SU-DHL-6 (cell line): ENCODE data around the gene EIF2AK3.

Experiments used
- EZH2phosphoT487 ChIP-seq: fragments of 200-600 bp; sonication (generic), shearing (Covaris generic); conservative IDR thresholded peaks from 2 replicates; pipeline ENCODE4 v1.6.1; 2018; ENCODE audit warnings: mild to moderate bottlenecking, antibody characterized with exemption, low read length, moderate library complexity, mixed read lengths
- TF ChIP-seq, protein P1 (sequence below): fragments of 200-600 bp; sonication (generic); IDR thresholded peaks from one replicate; pipeline ENCODE4 v1.5.1; 2017; ENCODE audit warnings: antibody characterized with exemption, mild to moderate bottlenecking, low read length, moderate library complexity; ENCODE audit not compliant: insufficient read depth, poor library complexity, severe bottlenecking

DNA sequence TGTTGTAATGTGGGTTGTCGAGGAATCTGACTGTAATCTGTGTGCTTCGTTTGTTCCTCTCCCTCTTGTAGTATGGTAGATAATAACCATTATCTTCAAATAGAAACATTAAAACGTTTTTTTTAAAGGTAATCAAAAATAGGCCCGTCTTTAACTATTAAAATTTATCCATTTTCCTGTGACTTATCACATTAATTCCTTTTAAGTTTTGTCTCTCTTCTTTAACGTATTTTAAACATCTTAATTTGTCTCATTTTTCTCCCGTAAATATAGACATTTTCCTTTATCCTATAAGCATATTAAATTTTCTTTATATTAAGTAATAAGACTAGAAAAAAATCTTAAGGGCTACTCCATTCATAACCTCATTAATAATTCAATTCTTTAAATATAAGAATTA, 41.3 kb downstream of the EIF2AK3 start:
- TF ChIP-seq, protein P1, sequence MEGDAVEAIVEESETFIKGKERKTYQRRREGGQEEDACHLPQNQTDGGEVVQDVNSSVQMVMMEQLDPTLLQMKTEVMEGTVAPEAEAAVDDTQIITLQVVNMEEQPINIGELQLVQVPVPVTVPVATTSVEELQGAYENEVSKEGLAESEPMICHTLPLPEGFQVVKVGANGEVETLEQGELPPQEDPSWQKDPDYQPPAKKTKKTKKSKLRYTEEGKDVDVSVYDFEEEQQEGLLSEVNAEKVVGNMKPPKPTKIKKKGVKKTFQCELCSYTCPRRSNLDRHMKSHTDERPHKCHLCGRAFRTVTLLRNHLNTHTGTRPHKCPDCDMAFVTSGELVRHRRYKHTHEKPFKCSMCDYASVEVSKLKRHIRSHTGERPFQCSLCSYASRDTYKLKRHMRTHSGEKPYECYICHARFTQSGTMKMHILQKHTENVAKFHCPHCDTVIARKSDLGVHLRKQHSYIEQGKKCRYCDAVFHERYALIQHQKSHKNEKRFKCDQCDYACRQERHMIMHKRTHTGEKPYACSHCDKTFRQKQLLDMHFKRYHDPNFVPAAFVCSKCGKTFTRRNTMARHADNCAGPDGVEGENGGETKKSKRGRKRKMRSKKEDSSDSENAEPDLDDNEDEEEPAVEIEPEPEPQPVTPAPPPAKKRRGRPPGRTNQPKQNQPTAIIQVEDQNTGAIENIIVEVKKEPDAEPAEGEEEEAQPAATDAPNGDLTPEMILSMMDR, result no peak
- no peak for TF ChIP-seq EZH2phosphoT487
